Activated T-cell treated with anti-CD3 and anti-CD28 coated beads for 48 hours (primary cell): ENCODE data around the gene SNCB.

ENCODE experiments used
- DNase-seq: peaks from one replicate; pipeline ENCODE4 v3.0.0-alpha.2; 2020; ENCODE audit warnings: low read depth

Gene SNCB

DNA sequence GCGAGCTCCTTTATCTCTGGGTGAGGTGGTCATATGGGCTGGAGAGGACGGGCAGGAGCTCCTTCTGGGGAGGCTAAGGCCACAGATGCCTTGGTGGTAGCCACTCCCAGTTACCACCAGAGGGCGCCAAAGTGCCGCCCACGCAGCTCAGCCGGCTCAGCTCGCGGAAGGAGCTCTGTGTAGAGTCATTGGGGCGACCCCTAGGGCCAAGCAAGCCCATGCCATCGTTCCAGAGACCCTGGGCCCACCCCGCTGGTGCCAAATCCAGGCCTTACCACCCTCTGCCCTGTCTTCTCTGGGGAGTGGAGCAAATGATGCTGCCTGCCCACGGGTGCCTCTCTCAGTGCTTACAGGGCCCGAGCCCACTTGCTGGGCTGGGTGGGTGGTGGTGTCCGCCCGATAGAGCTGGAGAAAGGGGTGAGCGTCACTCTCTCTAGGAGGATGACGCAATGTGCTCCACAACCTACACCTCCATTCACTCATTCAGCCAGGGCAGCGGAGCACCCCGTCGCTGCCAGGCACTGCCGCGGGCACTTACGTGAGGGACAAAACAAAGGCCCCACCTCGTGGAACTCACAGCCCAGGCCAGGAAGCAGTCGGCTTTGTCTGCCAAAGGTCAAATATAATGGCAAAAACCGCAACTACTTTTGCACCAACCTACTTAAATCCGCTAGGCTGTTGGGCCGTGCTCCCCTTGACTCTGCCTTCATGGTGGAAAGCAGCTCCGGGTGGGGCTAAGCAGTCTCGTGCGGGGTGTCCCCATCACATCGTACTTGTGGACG is 30.7 kb upstream of the SNCB start:
- peak; percentile 77 for DNase-seq

- no peak for DNase-seq
These were observed 30.2 kb upstream of the SNCB start for GRCh38 chr5:176660530-176660859.

DNA sequence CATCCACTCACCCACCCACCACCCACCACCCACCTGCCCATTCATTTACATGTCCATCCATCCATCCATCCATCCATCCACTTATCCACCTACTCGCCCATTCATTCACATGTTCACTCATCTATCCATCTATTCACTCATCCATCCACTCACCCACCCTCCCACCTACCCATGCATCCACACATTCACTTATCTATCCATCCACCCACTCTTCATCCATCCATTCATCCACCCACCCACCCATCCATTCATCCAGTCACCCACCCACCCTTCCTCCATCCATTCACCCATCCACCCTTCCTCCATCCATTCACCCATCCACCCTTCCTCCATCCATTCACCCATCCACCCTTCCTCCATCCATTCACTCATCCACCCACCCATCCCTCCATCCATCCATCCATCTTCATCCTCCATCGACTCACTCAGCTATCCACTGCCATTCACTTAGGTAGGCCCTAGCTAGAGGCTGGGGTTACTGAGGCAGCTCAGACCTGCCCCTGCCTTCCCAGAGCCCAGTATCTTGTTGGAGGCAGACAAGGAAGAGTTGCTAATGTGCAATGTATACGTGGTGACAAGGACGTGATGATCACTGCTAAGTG is 29.6 kb upstream of the SNCB start:
- DNase-seq: no peak

GRCh38 chr5:176659512-176659839 is 29.1 kb upstream of the SNCB start:
- DNase-seq: no peak

- no peak for DNase-seq
These were observed 28.6 kb upstream of the SNCB start for GRCh38 chr5:176658817-176659511.

DNA sequence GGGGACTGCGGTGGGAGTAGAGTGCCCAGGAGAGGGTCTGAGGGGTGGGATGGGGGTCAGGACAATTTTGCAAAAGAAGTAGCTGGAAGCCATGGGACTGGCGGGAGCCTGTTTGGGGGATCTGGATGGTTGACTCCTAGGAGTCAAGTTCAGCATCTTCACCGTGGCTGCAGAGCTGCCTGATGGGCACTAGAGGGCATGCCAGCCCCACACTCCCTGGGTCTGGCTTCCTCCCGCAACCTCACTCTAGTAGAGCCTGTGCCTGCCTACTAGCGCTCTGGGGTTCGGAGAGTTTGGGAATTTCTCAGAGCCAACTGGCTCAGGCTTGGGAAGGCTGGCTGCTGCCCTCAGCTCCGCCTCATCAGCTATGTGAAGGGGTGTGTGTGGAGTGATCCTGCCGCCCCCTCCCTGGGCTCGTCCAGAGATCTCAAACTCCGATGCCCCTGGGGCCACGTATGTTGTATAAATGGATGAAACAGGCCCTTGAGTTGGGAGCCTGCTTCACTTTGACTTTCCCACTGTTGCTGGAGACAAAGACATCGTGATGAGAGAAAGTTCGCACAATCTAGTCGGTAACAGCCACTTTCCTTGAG is 27.8 kb upstream of the SNCB start:
- DNase-seq: peak; percentile 56

DNA sequence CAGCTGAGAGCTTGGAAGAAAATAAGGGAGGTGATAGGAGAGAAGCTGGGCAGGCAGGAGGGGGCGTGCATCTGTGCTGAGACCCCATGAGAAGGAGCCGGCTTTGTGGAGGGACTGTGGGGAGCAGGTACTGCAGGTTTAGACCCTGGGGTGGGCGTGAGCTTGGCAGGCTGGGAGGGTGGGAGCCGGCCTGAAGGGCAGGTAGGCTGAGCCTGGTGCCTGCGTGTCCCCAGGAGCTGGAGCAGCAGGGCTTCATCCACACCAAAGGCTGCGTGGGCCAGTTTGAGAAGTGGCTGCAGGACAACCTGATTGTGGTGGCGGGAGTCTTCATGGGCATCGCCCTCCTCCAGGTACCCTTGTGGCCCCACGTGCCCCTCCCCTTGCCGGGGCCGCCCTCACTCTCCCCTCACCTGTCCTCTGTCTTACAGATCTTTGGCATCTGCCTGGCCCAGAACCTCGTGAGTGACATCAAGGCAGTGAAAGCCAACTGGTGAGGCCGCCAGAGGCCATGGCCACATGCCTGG is 26.2 kb upstream of the SNCB start:
- DNase-seq: no peak

DNA sequence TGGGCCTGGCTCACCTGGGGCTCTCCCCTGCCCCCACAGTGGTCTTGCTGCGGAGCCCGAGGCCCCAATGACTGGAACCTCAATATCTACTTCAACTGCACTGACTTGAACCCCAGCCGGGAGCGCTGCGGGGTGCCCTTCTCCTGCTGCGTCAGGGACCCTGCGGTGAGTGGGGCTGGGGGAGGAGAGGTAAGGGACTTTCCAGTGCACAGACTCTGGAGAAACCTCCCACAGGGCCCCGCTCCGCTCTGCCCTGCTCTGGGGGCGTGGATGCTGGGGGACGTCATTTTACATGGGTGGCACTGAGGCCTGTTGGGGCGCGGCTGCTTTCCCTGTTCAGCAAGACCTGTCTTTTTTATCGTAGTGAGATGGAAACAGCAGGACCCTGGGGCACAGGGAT is 24.5 kb upstream of the SNCB start:
- no peak for DNase-seq

DNA sequence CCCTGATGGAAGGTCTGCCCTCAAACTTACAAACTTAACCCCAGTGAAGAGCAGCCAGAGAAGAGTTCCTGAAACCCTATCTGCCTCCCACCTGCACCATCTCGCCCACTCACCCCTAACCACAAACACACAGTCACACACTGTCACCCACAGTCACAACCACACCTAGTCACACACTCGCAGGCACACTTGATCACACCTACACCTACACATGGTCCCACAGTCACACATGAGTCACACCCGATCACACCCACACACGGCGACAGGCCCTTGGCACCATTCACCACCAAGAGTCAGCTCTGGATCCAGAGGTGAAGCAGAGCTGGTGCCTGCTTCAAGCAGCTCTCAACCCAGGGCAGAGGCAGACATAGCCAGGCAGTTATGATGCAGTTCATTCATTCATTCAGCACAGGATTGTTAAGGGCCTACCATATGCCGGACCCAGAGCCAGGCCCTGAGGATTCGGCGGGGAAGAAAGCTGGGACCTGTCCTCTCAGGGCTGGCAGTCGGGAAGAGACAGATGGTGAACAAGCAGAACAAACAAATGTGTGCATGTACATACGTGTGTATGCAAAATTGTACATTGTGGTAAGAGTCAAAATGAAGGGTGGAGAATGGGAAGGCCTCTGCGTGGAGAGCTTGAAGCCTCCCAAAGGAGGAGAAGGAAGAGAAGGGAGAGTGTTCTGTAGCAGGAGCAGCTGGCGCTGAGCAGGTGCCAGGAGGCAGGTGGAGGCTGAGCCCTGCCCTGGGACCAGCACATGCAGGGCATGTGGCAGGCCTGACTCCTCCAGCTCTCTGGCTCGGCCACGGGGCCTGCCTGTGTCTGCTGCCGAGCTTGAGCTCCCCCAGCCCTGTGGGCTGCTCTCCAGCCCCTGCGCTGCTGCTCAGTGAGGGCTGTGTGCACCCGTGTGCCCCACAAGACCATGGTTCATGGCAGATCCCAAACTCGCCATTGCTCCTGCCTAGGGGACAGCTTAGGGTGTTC is 23.4 kb upstream of the SNCB start:
- DNase-seq: peak; percentile 70

GRCh38 chr5:176652136-176652535 is 21.8 kb upstream of the SNCB start:
- no peak for DNase-seq

DNA sequence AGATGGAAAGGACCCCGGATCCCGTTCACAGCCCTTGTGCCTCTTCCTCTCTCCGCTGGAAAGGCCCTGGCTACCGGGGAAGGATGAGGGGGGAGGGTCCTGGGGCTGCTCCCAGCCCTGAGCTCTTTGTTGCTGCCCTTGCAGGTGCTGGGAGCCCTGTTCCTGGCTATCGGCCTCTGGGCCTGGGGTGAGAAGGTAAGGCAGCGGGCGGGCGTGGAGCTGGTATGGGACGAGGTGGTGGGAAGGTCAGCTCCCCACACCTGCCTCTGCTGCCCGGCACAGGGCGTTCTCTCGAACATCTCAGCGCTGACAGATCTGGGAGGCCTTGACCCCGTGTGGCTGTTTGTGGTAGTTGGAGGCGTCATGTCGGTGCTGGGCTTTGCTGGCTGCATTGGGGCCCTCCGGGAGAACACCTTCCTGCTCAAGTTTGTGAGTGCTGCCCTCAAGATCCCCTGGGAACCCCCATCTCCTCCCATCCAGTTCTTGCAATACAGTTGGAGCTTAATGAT is 21.2 kb upstream of the SNCB start:
- no peak for DNase-seq

DNA sequence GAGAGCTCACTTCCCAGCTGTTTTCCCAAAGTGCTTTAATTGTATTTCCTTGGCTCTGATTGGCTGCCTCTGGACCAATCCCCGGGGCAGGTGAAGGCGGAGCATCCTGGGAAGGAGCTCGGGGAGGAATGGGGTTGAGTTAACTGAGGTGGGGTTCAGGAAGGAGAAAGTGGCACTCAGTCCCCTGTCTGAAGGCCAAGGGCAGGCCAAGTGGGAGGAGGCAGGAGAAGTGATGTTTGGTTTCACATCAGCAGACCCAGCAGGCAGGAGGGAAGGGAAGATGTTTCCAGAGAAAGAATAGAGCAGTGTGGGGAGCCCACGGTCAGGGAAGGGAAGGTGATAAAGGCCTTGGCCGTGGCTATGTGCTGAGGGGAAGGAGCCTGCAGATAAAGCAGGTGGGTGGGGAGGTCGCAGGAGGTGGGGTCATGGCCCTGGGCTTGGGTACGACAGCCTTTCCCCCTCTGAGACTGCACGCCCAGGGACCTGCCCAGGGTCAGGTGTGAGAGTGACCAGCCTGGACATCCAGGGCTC is 20.1 kb upstream of the SNCB start:
- no peak for DNase-seq

GRCh38 chr5:176648474-176649194 is 18.3 kb upstream of the SNCB start:
- DNase-seq: no peak

DNA sequence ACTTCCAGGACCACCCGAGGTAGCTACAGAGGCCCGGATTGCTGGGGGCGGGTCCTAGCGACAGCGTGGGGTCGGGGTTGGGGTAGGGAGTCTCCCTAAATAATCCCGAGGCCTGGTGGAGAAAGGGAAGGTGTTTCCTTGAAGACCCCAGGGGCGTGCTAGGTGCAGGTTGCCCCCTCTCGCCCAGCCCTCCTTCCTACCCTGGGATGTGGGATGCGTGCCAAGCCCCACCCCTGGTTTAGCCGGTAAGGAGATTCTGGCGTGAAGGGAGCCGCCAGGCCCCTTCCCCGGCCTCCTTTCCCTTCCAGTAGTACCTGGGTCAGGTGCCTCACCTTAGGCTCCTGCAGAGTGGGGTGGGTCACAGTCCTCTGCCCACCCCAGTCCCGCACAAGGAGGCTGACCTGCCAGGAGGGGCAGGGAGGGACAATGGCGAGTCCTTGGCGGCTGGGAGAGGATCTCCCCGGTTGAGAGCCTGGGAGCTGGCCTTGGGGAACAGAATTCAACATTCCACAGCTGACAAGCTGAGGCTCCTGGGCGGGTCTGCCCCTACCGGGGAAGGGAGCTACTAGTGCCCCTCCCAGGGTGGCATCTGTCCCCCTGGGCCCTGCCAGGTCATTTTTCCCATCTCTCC is 17.6 kb upstream of the SNCB start:
- DNase-seq: no peak

DNA sequence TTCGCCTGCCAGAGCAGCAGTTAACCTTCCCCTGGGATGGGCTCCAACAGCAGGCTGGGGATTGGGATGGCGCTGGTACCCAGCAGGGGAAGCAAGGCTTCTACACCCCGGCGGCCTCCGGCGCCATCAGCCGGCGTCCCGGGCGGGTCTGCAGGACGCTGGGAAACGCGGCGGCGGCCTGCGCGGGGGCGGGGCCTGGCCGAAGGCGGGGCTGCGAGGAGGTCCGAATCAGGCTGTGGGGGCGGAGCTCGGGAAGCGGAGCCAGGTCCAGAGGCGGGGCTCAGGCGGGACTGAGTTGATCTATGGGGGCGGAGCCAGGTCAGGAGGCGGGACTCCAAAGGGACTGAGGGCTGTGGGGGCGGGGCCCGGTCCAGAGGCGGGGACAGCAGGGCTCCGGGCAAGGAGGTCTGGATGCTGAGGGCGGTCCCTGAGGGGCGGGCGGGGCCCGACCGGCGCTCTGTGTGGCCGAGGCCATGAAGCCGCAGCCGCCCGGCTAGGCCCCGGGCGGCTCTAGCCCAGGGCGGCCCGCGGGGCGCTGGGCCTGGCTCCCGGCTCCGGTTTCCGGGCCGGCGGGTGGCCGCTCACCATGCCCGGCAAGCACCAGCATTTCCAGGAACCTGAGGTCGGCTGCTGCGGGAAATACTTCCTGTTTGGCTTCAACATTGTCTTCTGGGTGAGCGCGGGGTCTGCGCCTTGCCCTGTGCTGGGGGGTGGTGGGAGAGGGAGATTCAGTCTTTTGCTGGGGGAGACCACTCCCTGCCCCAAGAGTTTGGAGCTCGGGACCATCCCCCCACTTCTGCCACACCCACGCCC is 16.9 kb upstream of the SNCB start, which contains the start of gene TSPAN17:
Gene TSPAN17, plus strand, starts transcription at position 455 of the 813 bp plus-strand sequence. Its CDS starts 132 bp downstream, at position 587.
- peak; percentile 100 for DNase-seq

- DNase-seq: no peak
These were observed 16.3 kb upstream of the SNCB start for GRCh38 chr5:176646707-176647029.

GRCh38 chr5:176646049-176646706 is 15.8 kb upstream of the SNCB start:
- DNase-seq: no peak

- DNase-seq: no peak
These were observed 14.7 kb upstream of the SNCB start for GRCh38 chr5:176644878-176645670.
